HG03039 (cell line): ENCODE data around the gene APOBEC3G.
"Not testable (repeated sequence)": the region's sequence is repeated elsewhere in the genome, so short reads cannot be mapped to it uniquely, and the experiment has no call there.

Source experiments
- ATAC-seq: cut with Tn5 transposase; IDR thresholded peaks from one replicate; pipeline ENCODE4 v1.9.1; 2021; ENCODE audit warnings: mild to moderate bottlenecking, moderate library complexity; ENCODE audit not compliant: unreplicated experiment

The APOBEC3G gene

DNA sequence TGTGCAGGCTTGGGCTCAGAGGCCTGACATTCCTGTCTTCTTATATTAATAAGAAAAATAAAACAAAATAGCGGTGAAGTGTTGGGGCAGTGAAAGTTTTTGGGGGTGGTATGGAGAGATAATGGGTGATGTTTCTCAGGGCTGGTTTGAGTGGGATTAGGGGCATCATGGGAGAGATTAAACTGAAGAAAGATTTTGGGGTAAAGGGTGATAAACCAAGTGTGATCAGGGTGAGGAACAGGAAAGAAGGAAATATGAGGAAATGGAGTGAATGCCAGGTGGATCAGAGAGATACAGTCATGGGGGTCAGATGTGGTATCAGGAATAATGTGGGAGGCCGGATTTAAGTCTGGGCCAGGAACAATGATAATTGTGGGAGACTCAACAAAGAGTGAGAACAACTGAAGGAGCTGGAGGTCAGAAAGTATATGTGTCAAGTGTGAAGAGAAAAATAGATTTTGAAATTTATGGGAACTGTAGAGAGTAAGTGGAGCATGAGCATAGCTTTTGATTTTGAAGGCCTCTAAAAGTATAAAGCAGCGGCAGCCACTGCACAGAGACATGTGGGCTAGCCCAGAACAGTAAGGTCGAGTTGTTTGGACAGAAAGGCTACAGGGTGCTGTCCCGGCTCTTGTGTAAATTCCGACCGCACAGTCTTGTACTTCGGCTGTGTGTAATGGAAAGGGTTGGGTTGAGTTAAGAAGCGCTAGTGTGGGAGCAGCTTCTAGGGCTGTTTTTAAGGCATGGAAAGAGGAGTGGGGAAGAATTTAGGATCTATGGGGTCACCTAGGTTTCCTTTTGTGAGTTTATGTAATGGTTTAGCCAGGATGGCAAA lies 10.4 kb upstream of the APOBEC3G start:
- ATAC-seq, result not testable (repeated sequence)

DNA sequence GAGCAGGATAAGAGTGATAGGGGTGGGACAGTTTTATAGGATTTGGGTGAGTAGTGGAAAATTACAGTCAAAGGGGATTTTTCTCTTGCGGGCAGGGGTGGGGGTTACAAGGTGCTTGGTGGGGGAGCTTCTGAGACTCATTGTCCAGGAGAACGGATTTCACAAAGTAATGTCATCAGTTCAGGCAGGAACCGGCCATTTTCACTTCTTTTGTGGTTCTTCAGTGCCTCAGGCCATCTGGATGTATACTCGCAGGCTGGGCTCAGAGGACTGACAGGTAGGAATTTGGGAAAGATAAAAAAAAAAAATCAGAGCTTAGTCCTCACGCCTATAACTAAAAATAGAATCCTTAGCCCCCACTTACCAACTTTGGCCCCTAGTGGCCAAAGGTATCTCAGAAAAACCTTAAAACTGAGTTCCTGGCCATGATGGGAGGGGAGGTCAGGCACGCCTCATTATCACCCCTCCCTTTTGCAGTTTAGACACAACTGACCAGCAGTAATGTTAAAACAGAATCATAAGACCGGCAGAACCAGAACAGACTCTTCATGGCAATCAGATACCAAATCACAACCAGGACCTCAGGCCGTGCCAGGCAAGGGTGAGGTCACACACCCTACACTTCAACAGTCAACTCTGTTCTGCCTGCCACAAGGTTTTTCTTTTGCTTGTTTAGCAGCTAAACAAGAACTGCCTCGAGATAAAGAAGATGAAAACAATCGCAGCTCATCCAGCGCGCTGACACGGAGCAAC lies 8.9 kb upstream of the APOBEC3G start:
- no peak for ATAC-seq

GRCh38 chr22:39070186-39070585 lies 6.9 kb upstream of the APOBEC3G start:
- no peak for ATAC-seq

GRCh38 chr22:39072581-39072981 lies 4.5 kb upstream of the APOBEC3G start:
- ATAC-seq, result not testable (repeated sequence)

- ATAC-seq, result no peak
These were observed 3.1 kb upstream of the APOBEC3G start for GRCh38 chr22:39073981-39074380.

DNA sequence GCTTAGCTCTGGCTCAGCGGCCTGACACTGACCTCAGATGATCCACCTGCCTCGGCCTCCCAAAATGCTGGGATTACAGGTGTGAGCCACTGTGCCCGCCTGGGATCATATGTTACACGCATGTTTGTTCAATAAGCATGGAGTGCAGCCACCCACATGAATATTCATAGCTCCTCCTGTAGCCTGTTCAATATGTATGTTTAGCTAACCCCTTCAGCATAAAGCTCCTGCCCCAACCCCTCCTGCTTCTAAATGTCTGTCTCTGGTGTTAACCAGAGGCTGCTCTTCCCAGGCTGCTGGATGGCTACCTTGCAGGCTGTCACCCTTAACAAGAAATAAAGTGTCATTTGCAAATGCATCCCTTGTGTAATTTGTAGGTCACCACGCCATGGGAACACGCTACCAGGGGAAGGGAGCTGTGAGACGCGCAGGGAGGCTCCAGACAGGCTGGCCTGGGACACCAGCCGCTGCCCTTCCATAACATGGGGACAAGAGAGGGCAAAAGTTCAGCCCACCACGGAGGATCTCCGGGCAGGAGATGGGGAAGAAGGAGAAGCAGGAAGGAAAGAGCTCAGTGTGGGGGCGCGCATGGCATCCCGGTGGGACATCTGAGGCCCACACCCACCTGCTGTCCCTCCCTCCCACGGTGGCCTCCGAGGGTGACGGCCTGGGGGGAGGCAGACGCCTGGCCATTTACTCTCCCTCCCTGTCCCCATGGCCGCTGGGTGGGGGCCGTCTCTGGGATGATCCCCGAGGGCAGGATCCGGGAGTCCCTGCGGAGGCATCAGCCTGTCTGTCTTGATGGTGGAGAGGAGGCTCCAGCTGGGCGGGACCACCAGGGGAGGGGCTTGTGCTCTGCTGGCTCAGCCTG lies 685 bp upstream of the APOBEC3G start:
- ATAC-seq, result not testable (repeated sequence)

DNA sequence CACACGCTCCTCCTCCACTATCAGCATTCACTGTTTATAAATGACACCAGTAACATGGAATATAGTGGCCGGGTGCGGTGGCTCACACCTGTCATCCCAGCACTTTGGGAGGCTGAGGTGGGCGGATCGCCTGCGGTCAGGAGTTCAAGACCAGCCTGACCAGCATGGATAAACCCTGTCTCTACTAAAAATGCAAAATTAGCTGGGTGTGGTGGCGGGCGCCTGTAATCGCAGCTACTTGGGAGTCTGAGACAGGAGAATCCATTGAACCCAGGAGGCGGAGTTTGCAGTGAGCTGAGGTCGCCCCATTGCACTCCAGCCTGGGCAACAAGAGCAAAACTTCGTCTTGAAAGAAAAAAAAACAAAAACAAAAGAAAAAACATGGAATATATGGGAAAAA lies 837 bp downstream of the APOBEC3G start:
- ATAC-seq, result not testable (repeated sequence)

GRCh38 chr22:39078329-39078728 lies 1.3 kb downstream of the APOBEC3G start:
- ATAC-seq, result no peak

DNA sequence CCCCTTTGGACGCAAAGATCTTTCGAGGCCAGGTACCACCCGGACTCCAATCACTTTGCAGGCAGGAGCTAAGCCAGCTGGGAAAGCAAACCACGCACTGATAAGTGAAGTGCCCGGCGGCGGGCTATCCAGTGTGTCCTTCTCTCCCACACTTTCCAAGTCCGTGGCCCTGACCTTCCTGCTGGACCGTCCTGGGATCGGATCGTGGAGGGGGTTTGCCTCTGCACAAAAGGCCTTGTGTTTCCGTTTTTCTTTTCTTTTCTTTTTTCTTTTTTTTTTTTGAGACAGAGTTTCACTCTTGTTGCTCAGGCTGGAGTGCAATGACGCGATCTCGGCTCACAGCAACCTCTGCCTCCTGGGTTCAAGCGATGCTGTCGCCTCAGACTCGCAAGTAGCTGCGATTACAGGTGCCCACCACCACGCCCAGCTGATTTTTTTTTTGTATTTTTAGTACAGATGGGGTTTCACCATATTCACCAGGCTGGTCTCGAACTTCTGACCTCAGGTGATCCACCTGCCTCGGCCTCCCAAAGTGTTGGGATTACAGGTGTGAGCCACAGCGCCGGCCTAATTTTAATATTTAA lies 2.1 kb downstream of the APOBEC3G start:
- not testable (repeated sequence) for ATAC-seq

- no peak for ATAC-seq
These were observed 3.1 kb downstream of the APOBEC3G start for GRCh38 chr22:39080052-39080762.

- ATAC-seq, result no peak
These were observed 3.9 kb downstream of the APOBEC3G start for GRCh38 chr22:39081016-39081415.

DNA sequence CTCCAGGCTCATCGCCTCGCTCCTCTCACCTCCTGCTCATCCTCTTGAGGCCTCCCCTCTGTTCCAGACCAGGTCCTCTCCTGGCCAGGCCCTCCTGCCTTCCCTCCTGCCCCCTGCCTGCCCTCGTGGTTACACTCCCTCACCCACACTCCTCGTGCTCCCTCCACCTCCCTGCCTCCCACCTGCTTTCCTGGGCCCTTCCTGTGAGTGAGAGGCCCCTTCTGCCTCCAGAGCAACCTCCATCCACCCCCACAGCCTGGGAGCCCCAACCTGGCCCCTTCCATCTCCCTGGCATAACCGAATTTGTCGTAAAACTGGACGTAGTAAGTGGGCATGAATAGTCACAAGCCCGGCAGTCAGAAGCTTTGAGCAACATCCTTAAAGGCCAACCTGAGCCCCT lies 4.5 kb downstream of the APOBEC3G start:
- no peak for ATAC-seq

- ATAC-seq, result no peak
These were observed 6.4 kb downstream of the APOBEC3G start for GRCh38 chr22:39083212-39084165.

DNA sequence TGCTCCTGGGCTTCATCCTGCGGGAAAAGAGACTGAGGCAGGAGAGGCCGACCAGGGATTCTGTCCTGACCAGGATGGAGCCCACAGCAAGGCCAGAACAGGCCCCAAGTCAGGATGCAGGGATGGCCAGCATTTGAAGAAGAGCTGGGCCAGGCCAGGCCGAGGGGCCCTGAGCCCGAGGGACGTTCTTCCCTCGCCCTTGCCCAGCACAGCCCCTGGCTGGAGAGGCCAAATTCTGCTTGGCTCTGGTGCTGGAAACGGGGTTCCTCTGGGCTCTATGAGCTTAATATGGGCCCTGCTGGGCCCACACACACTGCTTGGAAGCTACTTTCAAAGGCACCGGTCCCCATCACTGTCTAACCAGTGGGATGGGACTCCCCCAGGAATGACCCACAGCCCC lies 7.6 kb downstream of the APOBEC3G start:
- ATAC-seq, result no peak

DNA sequence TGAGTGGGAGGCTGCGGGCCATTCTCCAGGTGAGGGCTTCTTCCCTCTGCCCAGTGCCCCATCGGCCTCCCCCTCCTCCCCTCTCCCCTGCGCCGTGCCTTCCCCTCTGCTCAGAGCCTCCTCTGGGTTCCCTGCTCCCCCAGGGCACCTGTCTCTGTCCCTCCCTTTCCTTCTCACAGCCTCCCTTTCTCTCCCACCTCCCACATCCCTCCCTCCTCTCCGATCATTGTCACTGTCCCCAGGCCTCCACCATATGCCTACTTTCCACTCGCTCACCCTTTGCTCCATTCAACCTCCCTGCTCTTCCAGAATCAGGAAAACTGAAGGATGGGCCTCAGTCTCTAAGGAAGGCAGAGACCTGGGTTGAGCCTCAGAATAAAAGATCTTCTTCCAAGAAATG lies 10.0 kb downstream of the APOBEC3G start:
- no peak for ATAC-seq

DNA sequence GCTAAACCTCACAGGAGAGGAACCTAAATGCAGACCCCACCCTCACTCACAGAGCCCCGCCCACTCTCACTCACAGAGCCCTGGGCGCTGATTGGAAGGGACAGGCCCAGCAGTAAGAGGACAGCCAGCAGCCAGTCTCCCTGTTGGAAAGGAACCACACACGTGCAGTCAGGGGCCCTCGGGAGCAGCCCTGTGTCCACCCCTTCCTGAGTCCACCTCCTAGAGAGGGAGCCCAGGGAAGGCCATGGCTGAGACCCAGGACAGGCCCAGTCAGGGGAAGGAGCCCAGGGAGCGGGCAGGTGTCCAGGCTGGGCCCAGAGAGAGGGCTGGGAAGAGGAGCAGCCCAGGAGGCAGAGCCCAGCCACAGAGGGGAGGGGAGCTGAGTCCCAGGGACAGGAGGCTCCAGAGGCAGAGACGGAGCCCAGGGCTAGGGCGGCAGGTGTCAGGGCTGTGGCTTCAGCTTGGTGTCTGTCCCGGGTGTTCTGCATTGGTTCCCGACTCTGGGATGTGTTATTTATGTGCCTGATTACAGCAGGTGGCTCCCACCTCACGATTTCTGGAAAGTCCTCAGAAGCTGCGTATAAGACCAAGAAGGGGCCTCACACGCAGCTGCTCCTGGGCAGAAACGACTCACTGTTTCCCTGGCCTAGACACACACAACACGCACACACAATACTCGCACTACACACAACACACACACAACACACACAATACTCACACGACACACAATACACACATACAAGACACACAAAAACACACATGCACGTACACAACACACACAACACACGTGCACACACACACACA lies 11.0 kb downstream of the APOBEC3G start:
- ATAC-seq, result no peak

GRCh38 chr22:39088685-39089032 lies 11.6 kb downstream of the APOBEC3G start:
- no peak for ATAC-seq

DNA sequence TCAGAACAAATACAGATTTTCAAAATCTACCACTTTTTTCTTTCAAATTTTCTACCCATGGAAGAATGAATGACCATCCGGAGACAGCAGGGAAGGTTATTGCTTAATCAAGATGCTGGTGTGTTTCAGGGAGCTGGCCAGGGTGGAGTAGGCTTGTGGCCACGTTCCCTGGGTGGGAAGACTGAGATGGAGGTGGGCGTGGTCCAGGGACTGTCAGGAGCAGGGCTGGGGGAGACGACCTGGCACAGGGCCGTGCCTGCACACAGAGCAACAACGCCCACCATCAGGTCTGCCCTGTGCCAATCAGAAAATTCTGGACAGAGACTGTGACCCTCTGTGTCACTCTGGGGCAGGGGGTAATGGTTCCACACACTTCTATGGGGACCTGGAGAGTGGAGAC lies 12.9 kb downstream of the APOBEC3G start:
- ATAC-seq, result no peak
